ENCODE results near the gene DENND4A. TPM values are rescaled to one million over a fixed set of nuclear protein-coding genes. Genes with fewer than 3 reads are reported as not detected.

The DENND4A gene
- total and polyA plus RNA-seq, 9 of the 15 experiments (the other 6 are each of a cell fraction or from before 2014, with no cell fraction given): 6.8 to 32.3 (median 19.9) TPM

GRCh38 chr15:65638681-65639089 is 153.4 kb downstream of the DENND4A start (continued):
- TF ChIP-seq CTCF (IDR thresholded peaks at IDR 0.05 in 2 of 3, conservative IDR thresholded peaks at IDR 0.05 in 1 of 3; ENCODE audit: insufficient read depth in 2 of 3, low read depth in 1 of 3, low read length in 3 of 3) (peak; percentile 82 to 92 (median 84)), ZFP36 (IDR thresholded peaks at IDR 0.05; ENCODE audit: low read depth, low read length, partially characterized antibody) (peak; percentile 40), ZNF124 (CRISPR knock-in tag; IDR thresholded peaks at IDR 0.05) (no peak), ZNF24 (IDR thresholded peaks at IDR 0.05) (no peak), CXXC5 (CRISPR knock-in tag; IDR thresholded peaks at IDR 0.05) (0 out of 2 replicates have a peak, but pooled peaks have one; percentile 18), FOXK1 (CRISPR knock-in tag; IDR thresholded peaks at IDR 0.05; ENCODE audit: borderline replicate concordance) (no peak), ATF1 (CRISPR knock-in tag; IDR thresholded peaks at IDR 0.05) (no peak), ATF1 (tag; IDR thresholded peaks at IDR 0.05) (0 out of 2 replicates have a peak, but pooled peaks have one; percentile 13), SRSF9 (IDR thresholded peaks at IDR 0.05; ENCODE audit: borderline replicate concordance, low read depth, low read length) (no peak), THAP7 (CRISPR knock-in tag; IDR thresholded peaks at IDR 0.05) (no peak), MXI1 (IDR thresholded peaks at IDR 0.05; ENCODE audit: low read depth, low read length) (no peak), ZNF551 (CRISPR knock-in tag; IDR thresholded peaks at IDR 0.05) (no peak), HMGXB4 (CRISPR knock-in tag; IDR thresholded peaks at IDR 0.05) (no peak), ARNT (IDR thresholded peaks at IDR 0.05) (peak in 1 of 2 experiments; percentile 91; a peak in 2 of 4 replicates), PCBP1 (IDR thresholded peaks at IDR 0.05; ENCODE audit: low read depth, low read length, poor library complexity, severe bottlenecking) (no peak), NONO (IDR thresholded peaks at IDR 0.05; ENCODE audit: low read depth in 2 of 2, low read length in 1 of 2) (0 out of 4 replicates have a peak, but pooled peaks of 1 of the 2 experiments have one; percentile 48), ESRRB (CRISPR knock-in tag; IDR thresholded peaks at IDR 0.05; ENCODE audit: borderline replicate concordance) (no peak), MLLT1 (IDR thresholded peaks at IDR 0.05) (peak; percentile 46 to 78; a peak in 2 of 4 replicates), U2AF1 (optimal IDR thresholded peaks at IDR 0.05; ENCODE audit: low read depth, low read length) (no peak), ZNF830 (CRISPR knock-in tag; IDR thresholded peaks at IDR 0.05) (no peak)
- TF ChIP-seq, protein P1, sequence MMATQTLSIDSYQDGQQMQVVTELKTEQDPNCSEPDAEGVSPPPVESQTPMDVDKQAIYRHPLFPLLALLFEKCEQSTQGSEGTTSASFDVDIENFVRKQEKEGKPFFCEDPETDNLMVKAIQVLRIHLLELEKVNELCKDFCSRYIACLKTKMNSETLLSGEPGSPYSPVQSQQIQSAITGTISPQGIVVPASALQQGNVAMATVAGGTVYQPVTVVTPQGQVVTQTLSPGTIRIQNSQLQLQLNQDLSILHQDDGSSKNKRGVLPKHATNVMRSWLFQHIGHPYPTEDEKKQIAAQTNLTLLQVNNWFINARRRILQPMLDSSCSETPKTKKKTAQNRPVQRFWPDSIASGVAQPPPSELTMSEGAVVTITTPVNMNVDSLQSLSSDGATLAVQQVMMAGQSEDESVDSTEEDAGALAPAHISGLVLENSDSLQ (IDR thresholded peaks at IDR 0.05): peak; percentile 79
